Liver (tissue), 9 donors: Measurements from ENCODE around the gene MSI2. TPM values are rescaled to one million over a fixed set of nuclear protein-coding genes. Genes with fewer than 3 reads are reported as not detected.

ENCODE experiments used
- DNase-seq: peaks from one replicate; pipeline ENCODE4 v3.0.0-alpha.2; 2017; ENCODE audit warnings: low spot score
- H3K27ac ChIP-seq, 2 donors: one replicate each; pipeline ENCODE4 v1.7.0; 2013; ENCODE audit warnings: inconsistent platforms in 2 of 2, low read length in 2 of 2, control low read depth in 1 of 2, low read depth in 1 of 2, mild to moderate bottlenecking in 1 of 2
- H3K27me3 ChIP-seq, 4 donors: one replicate each; pipeline versions ENCODE4 v1.6.1 to v1.7.0; 2013; ENCODE audit warnings: low read length in 3 of 4, inconsistent platforms in 1 of 4, mild to moderate bottlenecking in 1 of 4, moderate library complexity in 1 of 4; ENCODE audit not compliant: control insufficient read depth in 4 of 4, insufficient read depth in 4 of 4
- H3K36me3 ChIP-seq, 4 donors: one replicate each; pipeline versions ENCODE4 v1.6.1 to v1.7.0; 2013; ENCODE audit warnings: low read length in 3 of 4, mild to moderate bottlenecking in 3 of 4, low read depth in 1 of 4, moderate library complexity in 1 of 4; ENCODE audit not compliant: control insufficient read depth in 4 of 4, insufficient read depth in 3 of 4
- H3K4me1 ChIP-seq, 4 donors: one replicate each; pipeline versions ENCODE4 v1.6.1 to v1.7.0; 2013; ENCODE audit warnings: low read length in 3 of 4, mild to moderate bottlenecking in 3 of 4, moderate library complexity in 1 of 4; ENCODE audit not compliant: control insufficient read depth in 4 of 4, insufficient read depth in 4 of 4
- H3K4me3 ChIP-seq, 3 donors: one replicate each; pipeline versions ENCODE4 v1.6.1 to v1.7.0; 2013; ENCODE audit warnings: low read length in 3 of 3, control low read depth in 1 of 3, low read depth in 1 of 3, mild to moderate bottlenecking in 1 of 3
- H3K9ac ChIP-seq, 2 donors: one replicate each; pipeline ENCODE4 v1.7.0; 2013; ENCODE audit warnings: low read length in 2 of 2, mild to moderate bottlenecking in 2 of 2, moderate library complexity in 2 of 2, control low read depth in 1 of 2, low read depth in 1 of 2
- H3K9me3 ChIP-seq, 4 donors: one replicate each; pipeline versions ENCODE4 v1.6.1 to v1.7.0; 2013; ENCODE audit warnings: low read length in 3 of 4; ENCODE audit not compliant: control insufficient read depth in 4 of 4
- EGR1 ChIP-seq, 2 donors: IDR thresholded peaks; 2 replicates each; pipeline ENCODE4 v1.6.1; 2016 to 2018; ENCODE audit warnings: antibody characterized with exemption in 2 of 2, low read depth in 2 of 2
- FOXA2 ChIP-seq: IDR thresholded peaks from 2 replicates; pipeline ENCODE4 v1.6.1; 2016; ENCODE audit warnings: antibody characterized with exemption
- GABPA ChIP-seq, 2 donors: IDR thresholded peaks in 1 of 2; conservative IDR thresholded peaks in 1 of 2; 2 replicates each; pipeline ENCODE4 v1.6.1; 2016; ENCODE audit warnings: antibody characterized with exemption in 2 of 2, mild to moderate bottlenecking in 1 of 2, moderate library complexity in 1 of 2
- HNF4A ChIP-seq, 2 donors: conservative IDR thresholded peaks; 2 replicates each; pipeline ENCODE4 v1.6.1; 2016; ENCODE audit warnings: antibody characterized with exemption in 2 of 2, mild to moderate bottlenecking in 2 of 2
- HNF4G ChIP-seq: IDR thresholded peaks from 2 replicates; pipeline ENCODE4 v1.6.1; 2016; ENCODE audit warnings: antibody characterized with exemption
- JUND ChIP-seq, 2 donors: IDR thresholded peaks; 2 replicates each; pipeline ENCODE4 v1.6.1; 2016; ENCODE audit warnings: antibody characterized with exemption in 2 of 2
- NR2F2 ChIP-seq: IDR thresholded peaks from 2 replicates; pipeline ENCODE4 v1.6.1; 2016; ENCODE audit warnings: antibody characterized with exemption
- RAD21 ChIP-seq, 2 donors: IDR thresholded peaks; 2 replicates each; pipeline ENCODE4 v1.6.1; 2016; ENCODE audit warnings: antibody characterized with exemption in 2 of 2, mild to moderate bottlenecking in 2 of 2
- RXRA ChIP-seq, 2 donors: IDR thresholded peaks; 2 replicates each; pipeline ENCODE4 v1.6.1; 2017 to 2018; ENCODE audit warnings: antibody characterized with exemption in 2 of 2, mild to moderate bottlenecking in 1 of 2
- SP1 ChIP-seq: IDR thresholded peaks from 2 replicates; pipeline ENCODE4 v1.6.1; 2018; ENCODE audit warnings: antibody characterized with exemption, mild to moderate bottlenecking
- TAF1 ChIP-seq: conservative IDR thresholded peaks from 2 replicates; pipeline ENCODE4 v1.6.1; 2016; ENCODE audit warnings: antibody characterized with exemption, mild to moderate bottlenecking
- YY1 ChIP-seq: IDR thresholded peaks from 2 replicates; pipeline ENCODE4 v1.6.1; 2016; ENCODE audit warnings: antibody characterized with exemption, mild to moderate bottlenecking
- WGBS: extraction: QIAGEN DNeasy Blood & Tissue Kit; methylation state at CpG from one replicate; pipeline ENCODE4 v1.1.7; 2013; 5-methylcytosine and 5-hydroxymethylcytosine counted together
- polyA plus RNA-seq, 2 donors: library from polyadenylated mRNA; stranded (reverse) in 1 of 2; unstranded in 1 of 2; fragments of 200-250 nt in 1 of 2; fragments of >200 nt in 1 of 2; fragmentation: Nextera tagmentation in 1 of 2; extraction: Ambion mirVana in 1 of 2; gene quantifications; one replicate each; pipeline versions ENCODE4 v1.2.1 to v1.2.3, GENCODE V29; 2013 to 2015
- total RNA-seq, 2 donors: library from RNA; depleted of rRNA; stranded (reverse); fragments of >200 nt; gene quantifications; one replicate each; pipeline ENCODE4 v1.2.3, GENCODE V29; 2014
- TF ChIP-seq, protein P1 (sequence below): IDR thresholded peaks from 2 replicates; pipeline ENCODE4 v1.6.1; 2016; ENCODE audit warnings: antibody characterized with exemption, mild to moderate bottlenecking
- TF ChIP-seq, protein P2 (sequence below): IDR thresholded peaks from 2 replicates; pipeline ENCODE4 v1.6.1; 2016; ENCODE audit warnings: antibody characterized with exemption
- TF ChIP-seq, protein P3 (sequence below): fragments of 150-350 bp; IDR thresholded peaks from 2 replicates; pipeline ENCODE4 v1.5.1; 2017; ENCODE audit warnings: improper control_type of control experiment, low read depth, low read length; ENCODE audit not compliant: missing input control
- TF ChIP-seq, protein P4 (sequence below): IDR thresholded peaks from 2 replicates; pipeline ENCODE4 v1.6.1; 2016; ENCODE audit warnings: antibody characterized with exemption
- donor health status: healthy.
- donor health status: healthy.
- donor health status: healthy.
- donor health status: healthy.
- donor health status: healthy.

Gene MSI2
- total and polyA plus RNA-seq, 4 donors = 5.7 to 15.6 (median 9.2) TPM

DNA sequence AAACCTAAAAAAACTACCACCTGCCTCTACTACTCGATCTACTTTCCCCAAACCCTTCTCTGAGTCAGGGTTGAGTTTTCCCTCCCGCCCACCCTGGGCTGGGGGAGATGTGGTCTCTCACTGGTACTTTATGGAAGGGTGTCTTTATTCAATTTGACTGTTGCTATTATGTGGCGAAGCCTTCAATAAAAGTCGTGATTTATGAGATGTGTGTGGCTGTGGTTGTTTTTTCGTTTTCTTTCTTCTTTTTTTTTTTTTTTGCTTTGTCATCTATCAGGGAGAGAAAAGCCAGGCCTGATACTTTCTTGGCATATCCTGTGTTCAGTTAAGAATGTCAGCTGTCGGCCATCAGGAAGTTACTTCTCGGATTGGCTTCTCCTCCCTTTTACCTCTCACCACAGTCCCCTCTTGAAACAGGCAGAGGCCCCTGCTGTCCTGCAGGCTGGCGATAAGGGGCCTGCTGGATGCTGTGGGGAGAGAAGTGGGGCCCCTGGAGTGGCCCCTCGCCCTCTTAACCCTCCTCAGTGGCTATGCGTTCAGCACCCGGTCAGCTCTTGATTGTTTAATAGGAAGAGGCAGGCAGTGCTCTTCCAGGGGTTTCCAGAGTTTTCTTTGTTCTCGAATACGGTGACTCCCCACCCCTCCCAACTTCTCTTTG lies 123.0 kb downstream of the MSI2 start:
- peaks cover 0 to 3% (median 1%) of the 10 kb centered on the region in 4 donors for H3K9me3 ChIP-seq
- no peaks in the 10 kb centered on the region for H3K27me3 ChIP-seq
- TF ChIP-seq NR2F2 = peak; percentile 31
- TF ChIP-seq, protein P1, sequence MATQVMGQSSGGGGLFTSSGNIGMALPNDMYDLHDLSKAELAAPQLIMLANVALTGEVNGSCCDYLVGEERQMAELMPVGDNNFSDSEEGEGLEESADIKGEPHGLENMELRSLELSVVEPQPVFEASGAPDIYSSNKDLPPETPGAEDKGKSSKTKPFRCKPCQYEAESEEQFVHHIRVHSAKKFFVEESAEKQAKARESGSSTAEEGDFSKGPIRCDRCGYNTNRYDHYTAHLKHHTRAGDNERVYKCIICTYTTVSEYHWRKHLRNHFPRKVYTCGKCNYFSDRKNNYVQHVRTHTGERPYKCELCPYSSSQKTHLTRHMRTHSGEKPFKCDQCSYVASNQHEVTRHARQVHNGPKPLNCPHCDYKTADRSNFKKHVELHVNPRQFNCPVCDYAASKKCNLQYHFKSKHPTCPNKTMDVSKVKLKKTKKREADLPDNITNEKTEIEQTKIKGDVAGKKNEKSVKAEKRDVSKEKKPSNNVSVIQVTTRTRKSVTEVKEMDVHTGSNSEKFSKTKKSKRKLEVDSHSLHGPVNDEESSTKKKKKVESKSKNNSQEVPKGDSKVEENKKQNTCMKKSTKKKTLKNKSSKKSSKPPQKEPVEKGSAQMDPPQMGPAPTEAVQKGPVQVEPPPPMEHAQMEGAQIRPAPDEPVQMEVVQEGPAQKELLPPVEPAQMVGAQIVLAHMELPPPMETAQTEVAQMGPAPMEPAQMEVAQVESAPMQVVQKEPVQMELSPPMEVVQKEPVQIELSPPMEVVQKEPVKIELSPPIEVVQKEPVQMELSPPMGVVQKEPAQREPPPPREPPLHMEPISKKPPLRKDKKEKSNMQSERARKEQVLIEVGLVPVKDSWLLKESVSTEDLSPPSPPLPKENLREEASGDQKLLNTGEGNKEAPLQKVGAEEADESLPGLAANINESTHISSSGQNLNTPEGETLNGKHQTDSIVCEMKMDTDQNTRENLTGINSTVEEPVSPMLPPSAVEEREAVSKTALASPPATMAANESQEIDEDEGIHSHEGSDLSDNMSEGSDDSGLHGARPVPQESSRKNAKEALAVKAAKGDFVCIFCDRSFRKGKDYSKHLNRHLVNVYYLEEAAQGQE = no peak
- peak overlapping the region in 1 of 2 donors; percentile 13 for H3K27ac ChIP-seq
- H3K4me1 ChIP-seq = peaks cover 2 to 21% (median 14%) of the 10 kb centered on the region in 4 donors
- H3K36me3 ChIP-seq = no peaks in the 10 kb centered on the region
- 76% methylated on average over 13 of the region's 13 CpGs for WGBS
- no peak overlapping the region for H3K9ac ChIP-seq
- no peak for DNase-seq
- H3K4me3 ChIP-seq = no peak overlapping the region

DNA sequence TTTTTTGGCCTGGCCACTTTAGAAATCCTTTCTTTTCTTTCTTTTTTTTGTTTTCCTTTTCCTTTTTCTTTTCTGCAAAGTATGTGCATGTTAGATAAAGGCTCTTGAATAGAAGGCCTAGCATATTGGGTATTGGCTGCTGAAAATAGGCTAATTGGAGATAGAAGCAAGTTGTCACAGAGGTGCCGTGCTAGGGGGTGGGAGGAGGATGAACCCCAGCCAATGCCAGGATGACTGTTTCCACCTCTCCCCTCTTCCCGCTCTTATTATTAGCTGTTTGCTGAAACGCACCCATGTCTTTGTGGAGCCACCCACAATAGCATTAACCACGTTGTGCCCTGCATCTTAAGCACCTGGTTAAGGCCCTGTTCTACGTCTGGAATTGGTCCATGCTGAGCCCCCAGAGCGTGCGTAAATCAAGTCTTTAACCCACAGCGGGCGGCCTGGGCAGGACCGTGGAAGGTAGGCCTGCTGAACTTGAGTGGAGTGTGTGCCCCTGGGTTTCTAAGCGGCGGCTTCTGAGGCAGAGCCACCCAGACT lies 123.6 kb downstream of the MSI2 start:
- Histone ChIP-seq H3K36me3 (no peaks in the 10 kb centered on the region), H3K9me3 (peaks cover 0 to 6% (median 3%) of the 10 kb centered on the region in 4 donors), H3K27ac (peak overlapping the region in 1 of 2 donors; percentile 13), H3K27me3 (no peaks in the 10 kb centered on the region), H3K9ac (no peak overlapping the region), H3K4me3 (no peak overlapping the region), H3K4me1 (peaks cover 2 to 21% (median 14%) of the 10 kb centered on the region in 4 donors)
- no peak for DNase-seq
- 92% methylated on average over 12 of the region's 12 CpGs for WGBS
- TF ChIP-seq JUND (IDR thresholded peaks at IDR 0.05) (no peak), YY1 (no peak), EGR1 (IDR thresholded peaks at IDR 0.05; ENCODE audit: low read depth in 2 of 2) (no peak), NR2F2 (no peak), HNF4G (no peak), HNF4A (conservative IDR thresholded peaks at IDR 0.05) (no peak), SP1 (no peak), RAD21 (IDR thresholded peaks at IDR 0.05) (no peak), FOXA2 (no peak), GABPA (IDR thresholded peaks at IDR 0.05 in 1 of 2, conservative IDR thresholded peaks at IDR 0.05 in 1 of 2) (no peak), RXRA (IDR thresholded peaks at IDR 0.05) (no peak), TAF1 (no peak)
- TF ChIP-seq, protein P2, sequence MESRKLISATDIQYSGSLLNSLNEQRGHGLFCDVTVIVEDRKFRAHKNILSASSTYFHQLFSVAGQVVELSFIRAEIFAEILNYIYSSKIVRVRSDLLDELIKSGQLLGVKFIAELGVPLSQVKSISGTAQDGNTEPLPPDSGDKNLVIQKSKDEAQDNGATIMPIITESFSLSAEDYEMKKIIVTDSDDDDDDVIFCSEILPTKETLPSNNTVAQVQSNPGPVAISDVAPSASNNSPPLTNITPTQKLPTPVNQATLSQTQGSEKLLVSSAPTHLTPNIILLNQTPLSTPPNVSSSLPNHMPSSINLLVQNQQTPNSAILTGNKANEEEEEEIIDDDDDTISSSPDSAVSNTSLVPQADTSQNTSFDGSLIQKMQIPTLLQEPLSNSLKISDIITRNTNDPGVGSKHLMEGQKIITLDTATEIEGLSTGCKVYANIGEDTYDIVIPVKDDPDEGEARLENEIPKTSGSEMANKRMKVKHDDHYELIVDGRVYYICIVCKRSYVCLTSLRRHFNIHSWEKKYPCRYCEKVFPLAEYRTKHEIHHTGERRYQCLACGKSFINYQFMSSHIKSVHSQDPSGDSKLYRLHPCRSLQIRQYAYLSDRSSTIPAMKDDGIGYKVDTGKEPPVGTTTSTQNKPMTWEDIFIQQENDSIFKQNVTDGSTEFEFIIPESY = no peak
- TF ChIP-seq, protein P1 = no peak
- TF ChIP-seq, protein P3, sequence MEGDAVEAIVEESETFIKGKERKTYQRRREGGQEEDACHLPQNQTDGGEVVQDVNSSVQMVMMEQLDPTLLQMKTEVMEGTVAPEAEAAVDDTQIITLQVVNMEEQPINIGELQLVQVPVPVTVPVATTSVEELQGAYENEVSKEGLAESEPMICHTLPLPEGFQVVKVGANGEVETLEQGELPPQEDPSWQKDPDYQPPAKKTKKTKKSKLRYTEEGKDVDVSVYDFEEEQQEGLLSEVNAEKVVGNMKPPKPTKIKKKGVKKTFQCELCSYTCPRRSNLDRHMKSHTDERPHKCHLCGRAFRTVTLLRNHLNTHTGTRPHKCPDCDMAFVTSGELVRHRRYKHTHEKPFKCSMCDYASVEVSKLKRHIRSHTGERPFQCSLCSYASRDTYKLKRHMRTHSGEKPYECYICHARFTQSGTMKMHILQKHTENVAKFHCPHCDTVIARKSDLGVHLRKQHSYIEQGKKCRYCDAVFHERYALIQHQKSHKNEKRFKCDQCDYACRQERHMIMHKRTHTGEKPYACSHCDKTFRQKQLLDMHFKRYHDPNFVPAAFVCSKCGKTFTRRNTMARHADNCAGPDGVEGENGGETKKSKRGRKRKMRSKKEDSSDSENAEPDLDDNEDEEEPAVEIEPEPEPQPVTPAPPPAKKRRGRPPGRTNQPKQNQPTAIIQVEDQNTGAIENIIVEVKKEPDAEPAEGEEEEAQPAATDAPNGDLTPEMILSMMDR = no peak
- TF ChIP-seq, protein P4, sequence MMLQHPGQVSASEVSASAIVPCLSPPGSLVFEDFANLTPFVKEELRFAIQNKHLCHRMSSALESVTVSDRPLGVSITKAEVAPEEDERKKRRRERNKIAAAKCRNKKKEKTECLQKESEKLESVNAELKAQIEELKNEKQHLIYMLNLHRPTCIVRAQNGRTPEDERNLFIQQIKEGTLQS = no peak
